ENCODE measurements around the gene SDSL. TPM values are rescaled to one million over a fixed set of nuclear protein-coding genes. Genes with fewer than 3 reads are reported as not detected.

The SDSL gene
- total and polyA plus RNA-seq, 2 of the 13 experiments (the other 11 are each of a cell fraction or from before 2014, with no cell fraction given), result 1.2 to 1.7 TPM

DNA sequence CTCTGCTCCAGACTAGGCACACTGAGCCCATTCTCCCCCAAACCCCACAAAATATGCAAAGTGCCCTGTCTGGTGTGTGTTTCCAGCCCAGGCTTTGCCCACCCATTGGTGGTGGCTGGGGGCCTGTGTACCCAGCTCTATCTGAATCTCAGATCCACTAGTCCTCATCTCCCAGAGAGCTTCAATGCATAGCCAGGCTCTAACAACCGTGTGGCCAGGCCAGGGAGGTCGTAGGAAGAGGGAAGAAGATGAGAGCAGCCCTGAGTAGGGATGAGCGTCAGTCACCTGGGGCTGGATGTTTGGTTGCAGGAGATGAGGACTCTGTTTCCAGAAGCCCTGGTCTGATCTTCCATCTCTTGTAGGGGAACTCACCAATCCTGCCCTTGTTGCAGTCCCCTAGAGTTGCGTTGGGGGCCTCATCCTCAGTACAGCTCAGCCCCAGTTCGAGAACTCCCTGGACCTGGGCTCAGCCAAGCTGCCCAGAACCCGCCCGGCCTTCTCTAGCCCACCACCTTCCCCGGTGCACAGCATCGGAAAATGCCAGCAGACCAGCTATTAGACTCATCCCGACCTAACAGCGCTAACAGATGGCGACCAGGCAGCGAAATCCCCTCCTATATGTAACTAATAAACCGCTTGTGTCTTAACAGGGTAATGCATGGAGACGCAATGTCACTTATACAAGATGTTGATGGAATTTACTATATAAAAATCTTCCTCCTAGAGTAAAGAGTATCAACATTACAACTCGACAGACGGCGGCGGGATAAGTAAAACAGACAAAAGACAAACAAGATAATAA is 52.7 kb downstream of the SDSL start:
- 5% methylated on average over 12 of the region's 19 CpGs for WGBS (ENCODE audit: low lambda C conversion rate)
- intact Hi-C loops (cut with micrococcal nuclease; ENCODE audit: unreplicated experiment), result no loop called here
- peaks cover 6% of the 10 kb centered on the region; the same call in 1 of the 2 replicates for H4K20me1 ChIP-seq (ENCODE audit: insufficient read depth, low read length)
- CTCF ChIA-PET (ENCODE audit: low intra/inter-chr PET ratio, low total read pairs), result no interaction called here
- no peak overlapping the region for H3K9ac ChIP-seq (ENCODE audit: insufficient read depth, low read depth, low read length)
- H3K9me3 ChIP-seq (ENCODE audit: low read length), result no peaks in the 10 kb centered on the region
- H3K4me3 ChIP-seq (replicated peaks in 1 of 3; ENCODE audit: insufficient read depth in 1 of 3, low read depth in 2 of 3, low read length in 3 of 3), result no peak overlapping the region
- H3K36me3 ChIP-seq (replicated peaks in 1 of 2; ENCODE audit: control insufficient read depth in 1 of 2, insufficient read depth in 2 of 2, low read length in 2 of 2), result no peaks in the 10 kb centered on the region
- in situ Hi-C loops (cut with HindIII; ENCODE audit: extremely low pct_ligation_motif_present, low pct_unique_long_range_greater_than_20kb), result no loop called here
- H3K4me1 ChIP-seq (ENCODE audit: insufficient read depth, low read length), result no peaks in the 10 kb centered on the region
- no TSS peak for BruUV-seq (replicated peaks)
- DNase-seq (ENCODE audit: low spot score) (no peak), FAIRE-seq (no peak), ATAC-seq (no peak)
- no peak overlapping the region for H3K27ac ChIP-seq (ENCODE audit: extremely low read length, insufficient read depth, low read length)
- no peaks in the 10 kb centered on the region for H3K79me2 ChIP-seq (ENCODE audit: insufficient read depth, low read length)
- H3K4me2 ChIP-seq (ENCODE audit: low read depth, low read length), result no peak overlapping the region
- no peak overlapping the region for H2AFZ ChIP-seq (ENCODE audit: low read length)
- POLR2A ChIA-PET, result no interaction called here
- TF ChIP-seq ERF (CRISPR knock-in tag; IDR thresholded peaks at IDR 0.05), result no peak
- 0 out of 2 replicates have a peak, but pooled peaks have one; percentile 12 for TF ChIP-seq EZH2 (conservative IDR thresholded peaks at IDR 0.05; ENCODE audit: low read depth, low read length)
- peaks cover 10 to 84% of the 10 kb centered on the region in 2 experiments for H3K27me3 ChIP-seq (ENCODE audit: control insufficient read depth in 1 of 2, insufficient read depth in 2 of 2, low read length in 2 of 2)

DNA sequence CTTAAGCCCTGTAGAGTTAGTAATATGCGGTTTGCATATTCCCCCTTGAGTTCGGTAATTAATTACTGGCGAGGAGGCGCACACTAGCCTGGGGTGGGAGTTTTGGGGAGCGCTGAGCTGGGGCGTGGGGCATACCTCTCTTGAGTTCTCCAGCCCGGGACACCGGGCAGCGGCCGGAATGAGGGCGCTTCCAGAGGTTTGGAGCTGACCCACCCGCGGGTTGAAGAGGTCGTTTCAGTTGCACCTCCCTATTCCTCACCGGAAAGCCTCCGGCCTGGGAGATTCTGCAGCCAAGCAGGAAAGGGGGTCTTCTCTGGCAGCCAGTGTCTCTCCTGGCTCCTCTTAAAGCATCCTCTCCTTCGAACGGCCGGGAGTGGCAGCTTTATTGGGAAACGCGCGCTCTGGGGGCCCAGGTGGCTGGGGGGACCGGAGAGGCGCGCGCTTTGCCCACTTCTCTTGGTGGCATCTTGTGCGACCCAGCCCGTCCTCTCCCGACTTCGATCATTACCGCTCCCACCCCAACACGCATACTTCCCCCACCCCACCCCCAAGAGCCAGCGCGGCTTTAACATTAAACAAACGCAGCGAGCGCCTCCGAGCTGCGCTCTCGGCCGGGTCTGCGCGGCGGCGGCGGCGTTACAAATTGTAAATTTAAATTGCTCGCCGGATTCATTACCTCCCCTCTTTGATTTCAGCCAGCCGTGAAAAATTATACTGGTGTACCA is 53.4 kb downstream of the SDSL start:
- ATAC-seq, result no peak
- H3K9me3 ChIP-seq (ENCODE audit: low read length), result no peaks in the 10 kb centered on the region
- no peak overlapping the region for H3K9ac ChIP-seq (ENCODE audit: insufficient read depth, low read depth, low read length)
- FAIRE-seq, result no peak
- BruUV-seq (replicated peaks), result no TSS peak
- in situ Hi-C loops (cut with HindIII; ENCODE audit: extremely low pct_ligation_motif_present, low pct_unique_long_range_greater_than_20kb) (no loop called here), intact Hi-C loops (cut with micrococcal nuclease; ENCODE audit: unreplicated experiment) (no loop called here)
- ChIA-PET POLR2A (no interaction called here), CTCF (ENCODE audit: low intra/inter-chr PET ratio, low total read pairs) (no interaction called here)
- peaks cover 7% of the 10 kb centered on the region; the same call in 1 of the 2 replicates for H4K20me1 ChIP-seq (ENCODE audit: insufficient read depth, low read length)
- DNase-seq (ENCODE audit: low spot score), result no peak
- no peaks in the 10 kb centered on the region for H3K36me3 ChIP-seq (replicated peaks in 1 of 2; ENCODE audit: control insufficient read depth in 1 of 2, insufficient read depth in 2 of 2, low read length in 2 of 2)
- no peak overlapping the region for H3K27ac ChIP-seq (ENCODE audit: extremely low read length, insufficient read depth, low read length)
- H3K4me3 ChIP-seq (replicated peaks in 1 of 3; ENCODE audit: insufficient read depth in 1 of 3, low read depth in 2 of 3, low read length in 3 of 3), result no peak overlapping the region
- peaks cover 9 to 78% of the 10 kb centered on the region in 2 experiments for H3K27me3 ChIP-seq (ENCODE audit: control insufficient read depth in 1 of 2, insufficient read depth in 2 of 2, low read length in 2 of 2)
- H3K4me1 ChIP-seq (ENCODE audit: insufficient read depth, low read length), result no peaks in the 10 kb centered on the region
- no peak overlapping the region for H2AFZ ChIP-seq (ENCODE audit: low read length)
- no peak for TF ChIP-seq NFE2L2 (IDR thresholded peaks at IDR 0.05; ENCODE audit: low read length)
- no peak for TF ChIP-seq ZNF720 (CRISPR knock-in tag; IDR thresholded peaks at IDR 0.05)
- TF ChIP-seq ZNF703 (CRISPR knock-in tag; IDR thresholded peaks at IDR 0.05; ENCODE audit: borderline replicate concordance), result no peak
- no peak for TF ChIP-seq ZNF484 (CRISPR knock-in tag; IDR thresholded peaks at IDR 0.05; ENCODE audit: borderline replicate concordance, low read depth)
- no peak for TF ChIP-seq CEBPG (CRISPR knock-in tag; IDR thresholded peaks at IDR 0.05)
- no peak for TF ChIP-seq RFX1 (IDR thresholded peaks at IDR 0.05)
- TF ChIP-seq KAT2B (IDR thresholded peaks at IDR 0.05; ENCODE audit: borderline replicate concordance, low read depth, low read length), result no peak
- TF ChIP-seq ZEB1 (IDR thresholded peaks at IDR 0.05; ENCODE audit: insufficient replicate concordance, low read depth), result no peak
- no peak for TF ChIP-seq ZBTB49 (CRISPR knock-in tag; IDR thresholded peaks at IDR 0.05; ENCODE audit: borderline replicate concordance)
- no peak for TF ChIP-seq ZFP90 (CRISPR knock-in tag; IDR thresholded peaks at IDR 0.05; ENCODE audit: borderline replicate concordance)
- WGBS (ENCODE audit: low lambda C conversion rate), result 21% methylated on average over 35 of the region's 50 CpGs
- H3K79me2 ChIP-seq (ENCODE audit: insufficient read depth, low read length), result no peaks in the 10 kb centered on the region
- H3K4me2 ChIP-seq (ENCODE audit: low read depth, low read length), result no peak overlapping the region
